Gastrocnemius medialis (tissue), 4 donors: ENCODE data around the gene CDH4. TPM values are rescaled to one million over a fixed set of nuclear protein-coding genes. Genes with fewer than 3 reads are reported as not detected.

Source experiments
- ATAC-seq, 2 donors: fragments of 150-250 bp; one replicate each; pipeline ENCODE4 v1.9.1; 2016
- DNase-seq, 2 donors: peaks; one replicate each; pipeline ENCODE4 v3.0.0-alpha.2; 2019
- H3K27ac ChIP-seq, 4 donors: fragments of 200-600 bp; sonication (generic); 1 replicate in 1 of 4; 2 replicates in 3 of 4; pipeline ENCODE4 v1.5.1; 2016 to 2018; ENCODE audit warnings: mild to moderate bottlenecking in 2 of 4, moderate library complexity in 1 of 4
- H3K27me3 ChIP-seq, 3 donors: fragments of 200-600 bp; sonication (generic) in 2 of 3; 1 replicate in 1 of 3; 2 replicates in 2 of 3; pipeline versions ENCODE4 v1.5.1 to v1.6.0; 2016 to 2019; ENCODE audit warnings: mild to moderate bottlenecking in 1 of 3, moderate library complexity in 1 of 3
- H3K36me3 ChIP-seq, 2 donors: fragments of 200-600 bp; sonication (generic) in 1 of 2; one replicate each; pipeline ENCODE4 v1.5.1; 2017 to 2018
- H3K4me1 ChIP-seq, 2 donors: fragments of 200-600 bp; sonication (generic) in 1 of 2; one replicate each; pipeline ENCODE4 v1.5.1; 2016 to 2017; ENCODE audit warnings: mild to moderate bottlenecking in 2 of 2
- H3K4me3 ChIP-seq, 4 donors: fragments of 200-600 bp; sonication (generic) in 3 of 4; 1 replicate in 1 of 4; 2 replicates in 3 of 4; pipeline ENCODE4 v1.5.1; 2016 to 2019; ENCODE audit warnings: mild to moderate bottlenecking in 2 of 4
- H3K9me3 ChIP-seq, 3 donors: fragments of 200-600 bp; sonication (generic) in 2 of 3; 1 replicate in 1 of 3; 2 replicates in 2 of 3; pipeline ENCODE4 v1.5.1; 2016 to 2019
- POLR2A ChIP-seq, 2 donors: fragments of 450-650 bp; IDR thresholded peaks; one replicate each; pipeline ENCODE4 v1.6.1; 2017; ENCODE audit warnings: antibody characterized with exemption in 2 of 2, mild to moderate bottlenecking in 2 of 2, moderate library complexity in 2 of 2
- in situ Hi-C, 4 donors: fragments of 200-750 bp; cut with MboI; loops; one replicate each; pipeline versions ENCODE4 v1.15.0 to v1.8.0; 2017; ENCODE audit warnings: low sequenced_read_pairs in 4 of 4
- intact Hi-C: fragments of 100-400 bp; cut with DNase I; formaldehyde crosslinking; loops from one replicate; pipeline ENCODE4 v1.15.1; 2023; ENCODE audit warnings: low total_unique reads
- total RNA-seq, 4 donors: library from RNA; depleted of rRNA; stranded (reverse); fragments of >200 nt; gene quantifications; one replicate each; pipeline versions ENCODE4 v1.1.0 to v1.2.3, GENCODE V29; 2016
- TF ChIP-seq, protein P1 (sequence below), 5 experiments: fragments of 450-650 bp in 3 of 5; fragments of 200-600 bp in 2 of 5; sonication (generic) in 2 of 5; IDR thresholded peaks in 4 of 5; conservative IDR thresholded peaks in 1 of 5; 1 replicate in 4 of 5; 2 replicates in 1 of 5; pipeline ENCODE4 v1.5.1; 2016 to 2019; ENCODE audit warnings: antibody characterized with exemption in 5 of 5, mild to moderate bottlenecking in 3 of 5, moderate library complexity in 3 of 5

CDH4 gene
- total RNA-seq, 4 donors from 2014 or later: 0.38 to 1.2 (median 0.86) TPM

DNA sequence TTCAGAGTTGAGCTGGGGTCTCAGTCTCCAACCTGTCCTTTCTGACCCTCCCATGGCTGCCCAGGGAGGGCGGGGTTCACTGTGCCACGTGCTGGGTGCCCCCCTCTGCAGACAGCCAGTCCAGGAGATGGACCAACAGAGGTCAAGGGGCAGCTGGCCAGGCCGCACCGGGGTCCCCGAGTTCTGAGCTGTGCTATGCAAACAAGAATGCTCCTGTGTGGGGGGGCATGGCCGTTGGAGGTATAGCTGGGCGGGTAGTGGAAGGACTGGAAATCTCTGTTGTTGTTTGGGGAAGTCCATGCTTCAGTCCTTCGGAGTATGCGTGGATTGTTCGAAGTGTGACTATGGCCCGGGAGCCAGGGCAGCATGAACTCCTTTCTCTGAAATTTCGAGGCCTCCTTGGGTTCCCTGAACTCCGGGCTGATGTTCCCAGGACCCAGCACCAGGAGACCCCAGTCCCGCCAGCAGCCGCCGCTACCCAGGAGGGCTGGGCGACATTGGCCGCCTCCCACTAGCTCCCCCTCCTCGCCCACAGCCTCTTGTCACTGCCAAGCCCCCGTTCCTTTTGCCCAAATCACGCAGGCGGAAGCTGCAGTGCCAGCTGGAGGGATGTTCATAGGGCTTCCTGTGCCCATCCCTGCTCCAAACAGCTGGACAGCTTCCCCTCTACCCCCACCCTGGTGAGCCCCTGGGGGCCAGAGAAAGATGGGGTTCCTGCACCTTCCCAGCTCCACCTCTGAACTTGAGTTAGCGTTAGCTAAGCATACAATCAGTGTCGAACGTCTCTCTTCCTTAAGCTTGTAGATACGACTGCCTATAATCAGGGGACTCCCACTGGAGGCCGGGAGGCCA lies 687.0 kb downstream of the CDH4 start:
- H3K4me1 ChIP-seq: no peaks in the 10 kb centered on the region
- no peaks in the 10 kb centered on the region for H3K36me3 ChIP-seq
- no peak overlapping the region for H3K4me3 ChIP-seq
- DNase-seq: peak in 1 of 2 donors; percentile 6
- H3K9me3 ChIP-seq: no peaks in the 10 kb centered on the region
- no peak overlapping the region for H3K27ac ChIP-seq
- intact Hi-C loops (no loop called here), in situ Hi-C loops (no loop called here)
- TF ChIP-seq, protein P1, sequence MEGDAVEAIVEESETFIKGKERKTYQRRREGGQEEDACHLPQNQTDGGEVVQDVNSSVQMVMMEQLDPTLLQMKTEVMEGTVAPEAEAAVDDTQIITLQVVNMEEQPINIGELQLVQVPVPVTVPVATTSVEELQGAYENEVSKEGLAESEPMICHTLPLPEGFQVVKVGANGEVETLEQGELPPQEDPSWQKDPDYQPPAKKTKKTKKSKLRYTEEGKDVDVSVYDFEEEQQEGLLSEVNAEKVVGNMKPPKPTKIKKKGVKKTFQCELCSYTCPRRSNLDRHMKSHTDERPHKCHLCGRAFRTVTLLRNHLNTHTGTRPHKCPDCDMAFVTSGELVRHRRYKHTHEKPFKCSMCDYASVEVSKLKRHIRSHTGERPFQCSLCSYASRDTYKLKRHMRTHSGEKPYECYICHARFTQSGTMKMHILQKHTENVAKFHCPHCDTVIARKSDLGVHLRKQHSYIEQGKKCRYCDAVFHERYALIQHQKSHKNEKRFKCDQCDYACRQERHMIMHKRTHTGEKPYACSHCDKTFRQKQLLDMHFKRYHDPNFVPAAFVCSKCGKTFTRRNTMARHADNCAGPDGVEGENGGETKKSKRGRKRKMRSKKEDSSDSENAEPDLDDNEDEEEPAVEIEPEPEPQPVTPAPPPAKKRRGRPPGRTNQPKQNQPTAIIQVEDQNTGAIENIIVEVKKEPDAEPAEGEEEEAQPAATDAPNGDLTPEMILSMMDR (IDR thresholded peaks at IDR 0.05 in 4 of 5, conservative IDR thresholded peaks at IDR 0.05 in 1 of 5): no peak
- no peak for TF ChIP-seq POLR2A (IDR thresholded peaks at IDR 0.05)
- no peaks in the 10 kb centered on the region for H3K27me3 ChIP-seq
- no peak for ATAC-seq

GRCh38 chr20:61939691-61940360 lies 687.8 kb downstream of the CDH4 start:
- in situ Hi-C loops (no loop called here), intact Hi-C loops (no loop called here)
- DNase-seq: peak in 1 of 2 donors; percentile 1
- no peak for ATAC-seq
- no peak for TF ChIP-seq POLR2A (IDR thresholded peaks at IDR 0.05)
- TF ChIP-seq, protein P1 (IDR thresholded peaks at IDR 0.05 in 4 of 5, conservative IDR thresholded peaks at IDR 0.05 in 1 of 5): no peak
- Histone ChIP-seq H3K9me3 (no peaks in the 10 kb centered on the region), H3K27me3 (no peaks in the 10 kb centered on the region), H3K4me1 (no peaks in the 10 kb centered on the region), H3K27ac (no peak overlapping the region), H3K36me3 (no peaks in the 10 kb centered on the region), H3K4me3 (no peak overlapping the region)

- TF ChIP-seq, protein P1 (IDR thresholded peaks at IDR 0.05 in 4 of 5, conservative IDR thresholded peaks at IDR 0.05 in 1 of 5): no peak
- TF ChIP-seq POLR2A (IDR thresholded peaks at IDR 0.05): no peak
- no peak overlapping the region for H3K27ac ChIP-seq
- no peaks in the 10 kb centered on the region for H3K27me3 ChIP-seq
- intact Hi-C loops: no loop called here
- no peaks in the 10 kb centered on the region for H3K9me3 ChIP-seq
- H3K36me3 ChIP-seq: no peaks in the 10 kb centered on the region
- H3K4me3 ChIP-seq: no peak overlapping the region
- DNase-seq (peak in 1 of 2 donors; percentile 3), ATAC-seq (no peak)
- H3K4me1 ChIP-seq: no peaks in the 10 kb centered on the region
- in situ Hi-C loops: no loop called here
These were observed 688.4 kb downstream of the CDH4 start for GRCh38 chr20:61940491-61940890.

- Histone ChIP-seq H3K4me1 (no peaks in the 10 kb centered on the region), H3K27me3 (no peaks in the 10 kb centered on the region), H3K4me3 (no peak overlapping the region), H3K9me3 (no peaks in the 10 kb centered on the region), H3K36me3 (no peaks in the 10 kb centered on the region), H3K27ac (no peak overlapping the region)
- DNase-seq: peak in 1 of 2 donors; percentile 7
- intact Hi-C loops (no loop called here), in situ Hi-C loops (no loop called here)
- no peak for TF ChIP-seq POLR2A (IDR thresholded peaks at IDR 0.05)
- TF ChIP-seq, protein P1 (IDR thresholded peaks at IDR 0.05 in 4 of 5, conservative IDR thresholded peaks at IDR 0.05 in 1 of 5): no peak
- no peak for ATAC-seq
These were observed 689.1 kb downstream of the CDH4 start for GRCh38 chr20:61940976-61941720.
